GM10266 (cell line): ENCODE results near the gene PRKG1.
"Not testable (repeated sequence)": the region's sequence is repeated elsewhere in the genome, so short reads cannot be mapped to it uniquely, and the experiment has no call there.

ENCODE experiments used
- DNase-seq: peaks from one replicate; pipeline ENCODE4 v3.0.0; 2012; ENCODE audit errors: extremely low spot score
- TF ChIP-seq, protein P1 (sequence below): IDR thresholded peaks from 2 replicates; pipeline ENCODE4 v1.5.1; 2012; ENCODE audit warnings: mild to moderate bottlenecking, low read depth; ENCODE audit not compliant: control insufficient read depth, insufficient read depth; ENCODE audit errors: missing control alignments

PRKG1 gene

DNA sequence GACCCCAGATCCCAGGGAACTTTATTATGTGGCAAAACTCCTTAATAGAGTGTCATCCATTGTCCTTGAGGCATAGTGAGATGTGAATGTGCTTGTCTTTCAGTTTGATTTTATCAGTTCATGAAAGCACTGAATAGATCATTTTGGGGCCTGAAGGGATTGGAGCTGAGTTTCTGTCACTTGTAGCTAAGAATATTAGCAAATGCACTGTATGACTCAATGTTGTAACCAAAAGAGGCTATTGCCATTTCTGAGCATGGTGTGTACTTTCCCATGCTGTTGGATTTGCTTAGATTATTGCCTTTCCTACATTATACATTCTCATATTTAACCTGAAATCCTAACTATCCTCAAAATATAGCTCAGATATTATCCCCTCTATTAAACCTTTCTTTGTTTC is 130.4 kb downstream of the PRKG1 start:
- no peak for DNase-seq
- TF ChIP-seq, protein P1, sequence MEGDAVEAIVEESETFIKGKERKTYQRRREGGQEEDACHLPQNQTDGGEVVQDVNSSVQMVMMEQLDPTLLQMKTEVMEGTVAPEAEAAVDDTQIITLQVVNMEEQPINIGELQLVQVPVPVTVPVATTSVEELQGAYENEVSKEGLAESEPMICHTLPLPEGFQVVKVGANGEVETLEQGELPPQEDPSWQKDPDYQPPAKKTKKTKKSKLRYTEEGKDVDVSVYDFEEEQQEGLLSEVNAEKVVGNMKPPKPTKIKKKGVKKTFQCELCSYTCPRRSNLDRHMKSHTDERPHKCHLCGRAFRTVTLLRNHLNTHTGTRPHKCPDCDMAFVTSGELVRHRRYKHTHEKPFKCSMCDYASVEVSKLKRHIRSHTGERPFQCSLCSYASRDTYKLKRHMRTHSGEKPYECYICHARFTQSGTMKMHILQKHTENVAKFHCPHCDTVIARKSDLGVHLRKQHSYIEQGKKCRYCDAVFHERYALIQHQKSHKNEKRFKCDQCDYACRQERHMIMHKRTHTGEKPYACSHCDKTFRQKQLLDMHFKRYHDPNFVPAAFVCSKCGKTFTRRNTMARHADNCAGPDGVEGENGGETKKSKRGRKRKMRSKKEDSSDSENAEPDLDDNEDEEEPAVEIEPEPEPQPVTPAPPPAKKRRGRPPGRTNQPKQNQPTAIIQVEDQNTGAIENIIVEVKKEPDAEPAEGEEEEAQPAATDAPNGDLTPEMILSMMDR, result no peak

DNA sequence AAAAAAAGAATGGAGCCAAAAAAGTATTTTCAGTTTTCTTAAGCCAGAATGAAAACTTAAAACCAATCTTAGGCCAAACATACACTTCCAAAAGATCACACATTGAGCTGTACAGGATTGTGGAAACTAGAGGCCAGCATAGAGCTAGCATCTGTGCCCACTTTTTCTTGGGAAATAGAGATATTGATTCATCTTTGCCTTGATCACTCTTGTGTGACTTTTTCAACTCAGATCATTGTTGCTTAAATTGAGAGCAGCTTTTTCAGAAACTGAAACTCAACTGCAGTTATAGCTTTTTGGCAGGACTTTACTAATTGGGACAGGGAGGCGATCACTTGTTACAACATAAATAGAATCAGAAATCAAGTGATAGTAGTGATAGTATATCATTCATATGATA is 132.2 kb downstream of the PRKG1 start:
- no peak for DNase-seq
- TF ChIP-seq, protein P1, result no peak

DNA sequence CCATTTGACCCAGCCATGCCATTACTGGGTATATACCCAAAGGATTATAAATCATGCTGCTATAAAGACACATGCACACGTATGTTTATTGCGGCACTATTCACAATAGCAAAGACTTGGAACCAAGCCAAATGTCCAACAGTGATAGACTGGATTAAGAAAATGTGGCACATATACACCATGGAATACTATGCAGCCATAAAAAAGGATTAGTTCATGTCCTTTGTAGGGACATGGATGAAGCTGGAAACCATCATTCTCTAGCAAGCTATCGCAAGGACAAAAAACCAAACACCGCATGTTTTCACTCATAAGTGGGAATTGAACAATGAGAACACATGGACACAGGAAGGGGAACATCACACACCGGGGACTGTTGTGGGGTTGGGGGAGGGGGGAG is 138.7 kb downstream of the PRKG1 start:
- DNase-seq, result not testable (repeated sequence)

DNA sequence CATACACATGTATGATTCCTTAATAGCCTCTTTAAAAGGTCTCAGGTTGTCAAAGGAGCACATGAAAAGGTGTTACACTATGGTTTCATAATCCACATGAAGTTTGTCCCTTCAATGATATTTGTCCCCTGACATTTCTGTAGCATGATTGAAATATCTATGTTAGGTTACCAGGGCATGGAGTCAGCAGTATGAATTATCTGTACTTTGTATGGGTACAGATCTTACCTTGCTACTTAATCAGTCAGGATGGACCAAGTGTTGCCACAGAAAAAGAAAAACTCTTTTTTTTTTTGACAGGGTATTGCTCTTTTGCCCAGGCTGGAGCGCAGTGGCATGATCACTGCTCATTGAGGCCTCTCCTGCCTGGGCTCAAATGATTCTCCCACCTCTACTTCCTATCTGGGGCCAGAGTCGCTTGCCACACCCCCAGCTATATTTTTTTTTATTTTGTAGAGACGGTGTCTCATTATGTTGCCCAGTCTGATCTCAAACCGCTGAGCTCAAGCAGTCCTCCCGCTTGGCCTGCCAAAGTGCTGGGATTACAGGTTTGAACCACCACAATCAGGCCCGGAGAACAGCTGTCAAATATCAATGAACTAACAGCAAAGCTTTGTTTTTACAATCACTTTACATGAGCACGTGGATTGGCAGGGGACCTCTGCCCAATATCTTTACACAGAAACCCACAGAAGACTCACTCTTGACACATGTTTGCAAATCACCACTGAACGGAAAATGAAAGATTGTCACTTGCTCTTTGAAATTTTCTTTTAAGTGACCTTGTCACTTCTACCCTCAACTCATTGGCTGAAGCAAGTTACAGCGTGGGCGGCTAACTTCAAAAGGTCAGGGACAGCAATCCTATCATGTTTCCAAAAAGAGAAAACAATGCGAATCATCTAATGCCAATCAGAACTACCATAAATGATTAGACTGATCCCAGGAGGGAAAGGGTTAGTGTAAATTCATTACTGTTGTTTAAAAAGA is 140.2 kb downstream of the PRKG1 start:
- DNase-seq, result no peak
- TF ChIP-seq, protein P1, result no peak

DNA sequence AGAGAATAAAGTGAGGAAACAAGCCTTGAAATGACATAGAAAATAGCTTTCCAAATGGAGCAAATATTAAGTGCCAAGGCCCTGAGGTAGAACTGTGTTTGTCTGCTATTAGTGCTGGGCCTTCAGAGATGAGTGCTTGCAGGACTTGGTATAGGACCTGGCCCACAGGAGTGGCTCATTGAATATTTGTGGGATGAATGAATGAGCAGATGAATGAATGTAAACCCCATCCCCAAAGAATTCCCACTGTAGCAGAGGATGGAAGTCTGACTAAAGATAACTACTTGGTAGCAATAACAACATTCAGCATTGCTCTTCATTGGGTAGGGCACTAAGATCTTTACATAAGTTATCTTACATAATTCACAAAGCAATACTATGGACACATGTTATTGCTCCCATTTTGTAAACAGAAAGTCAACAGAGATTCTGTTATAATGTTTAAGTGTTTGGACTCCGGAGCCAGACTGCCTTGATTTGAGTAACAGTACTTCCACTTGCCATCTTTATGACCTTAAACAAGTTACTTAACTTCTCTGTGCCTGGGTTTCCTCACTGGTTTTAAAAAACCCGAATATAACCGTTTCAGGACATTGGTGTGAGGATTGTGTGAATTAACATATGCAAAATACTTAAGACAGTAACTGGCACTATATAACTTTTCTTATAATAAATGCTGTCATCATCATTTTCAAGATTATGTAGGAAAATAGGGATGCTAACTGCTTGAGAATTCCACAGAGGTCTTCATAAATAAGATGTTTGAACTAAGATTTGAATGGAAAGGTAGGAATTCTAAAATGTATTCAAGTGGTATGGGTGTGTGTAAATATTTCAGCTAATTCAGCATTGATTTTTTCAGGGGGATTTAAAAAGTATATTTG is 141.9 kb downstream of the PRKG1 start:
- no peak for DNase-seq
- TF ChIP-seq, protein P1, result no peak

DNA sequence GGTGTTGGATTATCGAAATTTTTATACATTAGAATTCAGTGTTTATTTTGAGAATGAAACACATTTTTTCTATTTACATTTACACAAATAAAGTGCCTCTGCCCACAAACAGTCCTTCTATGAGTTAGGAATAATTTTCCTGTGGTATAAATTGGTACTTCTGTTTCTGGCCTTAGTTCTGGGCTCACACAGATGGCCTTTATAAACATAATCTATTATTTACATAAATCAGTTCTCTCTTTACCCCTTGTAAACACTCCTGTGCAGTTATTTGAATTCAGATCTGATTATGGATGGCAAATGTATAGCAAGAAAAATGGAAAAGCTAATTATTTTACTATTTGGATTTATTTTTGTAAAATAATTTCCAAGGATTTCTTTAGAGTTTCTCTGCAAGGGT is 143.2 kb downstream of the PRKG1 start:
- TF ChIP-seq, protein P1, result no peak
- no peak for DNase-seq

DNA sequence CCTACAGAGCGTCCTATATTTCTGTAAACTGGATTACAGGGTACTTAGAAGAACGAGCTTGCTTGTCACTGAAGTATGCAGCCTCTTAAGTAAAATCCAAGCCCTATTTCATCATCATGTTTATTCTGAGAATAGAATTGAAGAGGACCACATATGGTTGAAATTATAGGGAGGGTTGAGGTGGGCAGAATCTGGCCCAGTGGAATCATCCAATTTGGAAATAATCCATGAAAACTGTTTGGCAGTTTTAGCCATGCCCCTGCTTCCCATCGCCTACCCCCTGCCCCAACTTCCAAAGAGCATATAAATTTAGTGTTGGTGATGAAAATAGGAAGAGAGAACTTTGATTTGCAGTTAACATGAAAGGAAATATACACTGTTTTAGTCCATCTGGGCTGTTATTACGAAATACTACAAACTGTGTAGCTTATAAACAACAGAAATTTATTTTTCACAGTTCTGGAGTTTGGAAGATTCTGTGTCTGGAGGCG is 150.4 kb downstream of the PRKG1 start:
- no peak for DNase-seq

More for the DNA sequence above, 150.4 kb downstream of the PRKG1 start:
- TF ChIP-seq, protein P1, result no peak
